Mesothelial cell of epicardium (in vitro differentiated cells): ENCODE results near the gene RRP9. TPM values are rescaled to one million over a fixed set of nuclear protein-coding genes. Genes with fewer than 3 reads are reported as not detected.

Experiments
- DNase-seq, 2 experiments: peaks; one replicate each; pipeline ENCODE4 v3.0.0; 2021; ENCODE audit warnings: low spot score in 2 of 2; ENCODE audit not compliant: unreplicated experiment in 2 of 2
- H3K27ac Mint-ChIP-seq: 2 replicates; pipeline ENCODE4 v1.8.0; 2021; ENCODE audit warnings: mixed read lengths
- H3K27me3 Mint-ChIP-seq: 2 replicates; pipeline ENCODE4 v1.8.0; 2021; ENCODE audit warnings: low read depth, mixed read lengths
- H3K36me3 Mint-ChIP-seq: 2 replicates; pipeline ENCODE4 v1.8.0; 2021; ENCODE audit warnings: mixed read lengths
- H3K4me1 Mint-ChIP-seq: 2 replicates; pipeline ENCODE4 v1.8.0; 2021; ENCODE audit warnings: mixed read lengths
- H3K4me3 Mint-ChIP-seq: 2 replicates; pipeline ENCODE4 v1.8.0; 2021; ENCODE audit warnings: mild to moderate bottlenecking, moderate library complexity, mixed read lengths
- H3K9me3 Mint-ChIP-seq: 2 replicates; pipeline ENCODE4 v1.8.0; 2021; ENCODE audit warnings: mixed read lengths
- CTCF ChIP-seq: fragments of 200-600 bp; sonication (generic); IDR thresholded peaks from one replicate; pipeline ENCODE4 v1.5.0; 2021; ENCODE audit warnings: antibody characterized with exemption; ENCODE audit not compliant: unreplicated experiment
- total RNA-seq: library from RNA; stranded (reverse); gene quantifications from 3 replicates; pipeline ENCODE4 v1.2.1, GENCODE V29; 2021

Gene RRP9
- total RNA-seq, 1 donor from 2014 or later, result 20.6 TPM

- H3K9me3 Mint-ChIP-seq, result no peaks in the 10 kb centered on the region
- H3K27ac Mint-ChIP-seq, result no peak overlapping the region
- peaks cover 14% of the 10 kb centered on the region for H3K36me3 Mint-ChIP-seq
- H3K4me1 Mint-ChIP-seq, result peaks cover 22% of the 10 kb centered on the region
- no peak overlapping the region for H3K4me3 Mint-ChIP-seq
- DNase-seq, result peak in 1 of 2 experiments; percentile 11
- no peak for TF ChIP-seq CTCF
- H3K27me3 Mint-ChIP-seq, result no peaks in the 10 kb centered on the region
These were observed 2.8 kb downstream of the RRP9 start for GRCh38 chr3:51938780-51939425.

- peaks cover 19% of the 10 kb centered on the region for H3K4me1 Mint-ChIP-seq
- H3K4me3 Mint-ChIP-seq, result no peak overlapping the region
- H3K27ac Mint-ChIP-seq, result no peak overlapping the region
- H3K36me3 Mint-ChIP-seq, result peaks cover 17% of the 10 kb centered on the region
- TF ChIP-seq CTCF, result no peak
- no peaks in the 10 kb centered on the region for H3K9me3 Mint-ChIP-seq
- DNase-seq, result peak in 1 of 2 experiments; percentile 17
- no peaks in the 10 kb centered on the region for H3K27me3 Mint-ChIP-seq
These were observed 3.9 kb downstream of the RRP9 start for GRCh38 chr3:51937611-51938450.

- peaks cover 11% of the 10 kb centered on the region for H3K4me1 Mint-ChIP-seq
- H3K27me3 Mint-ChIP-seq, result no peaks in the 10 kb centered on the region
- no peaks in the 10 kb centered on the region for H3K9me3 Mint-ChIP-seq
- H3K4me3 Mint-ChIP-seq, result no peak overlapping the region
- peaks cover 17% of the 10 kb centered on the region for H3K36me3 Mint-ChIP-seq
- H3K27ac Mint-ChIP-seq, result no peak overlapping the region
- TF ChIP-seq CTCF, result no peak
- DNase-seq, result peak in 1 of 2 experiments; percentile 29
These were observed 4.7 kb downstream of the RRP9 start for GRCh38 chr3:51937014-51937413.

- Mint-ChIP-seq H3K27me3 (no peaks in the 10 kb centered on the region), H3K4me1 (peaks cover 9% of the 10 kb centered on the region), H3K27ac (no peak overlapping the region), H3K4me3 (no peak overlapping the region), H3K36me3 (peaks cover 17% of the 10 kb centered on the region), H3K9me3 (no peaks in the 10 kb centered on the region)
- peak in 1 of 2 experiments; percentile 9 for DNase-seq
- TF ChIP-seq CTCF, result no peak
These were observed 5.6 kb downstream of the RRP9 start for GRCh38 chr3:51935886-51936755.

GRCh38 chr3:51934991-51935885 lies 6.5 kb downstream of the RRP9 start:
- peaks cover 17% of the 10 kb centered on the region for H3K36me3 Mint-ChIP-seq
- H3K9me3 Mint-ChIP-seq, result no peaks in the 10 kb centered on the region
- peak in 1 of 2 experiments; percentile 7 for DNase-seq
- no peak overlapping the region for H3K27ac Mint-ChIP-seq
- H3K27me3 Mint-ChIP-seq, result no peaks in the 10 kb centered on the region
- H3K4me1 Mint-ChIP-seq, result peaks cover under 1% of the 10 kb centered on the region
- no peak overlapping the region for H3K4me3 Mint-ChIP-seq
- TF ChIP-seq CTCF, result no peak
